ENCODE data around the gene PMPCA. TPM values are rescaled to one million over a fixed set of nuclear protein-coding genes. Genes with fewer than 3 reads are reported as not detected.

Gene PMPCA
- total and polyA plus RNA-seq, 2 of the 13 experiments (the other 11 are each of a cell fraction or from before 2014, with no cell fraction given) = 70.2 to 88.4 TPM

GRCh38 chr9:136372561-136373299, 37.7 kb upstream of the PMPCA start (continued):
- TF ChIP-seq ARID4A (CRISPR knock-in tag; IDR thresholded peaks at IDR 0.05; ENCODE audit: borderline replicate concordance) (peak; percentile 80; the same call in 1 of the 2 replicates), IKZF4 (CRISPR knock-in tag; IDR thresholded peaks at IDR 0.05; ENCODE audit: borderline replicate concordance, low read depth, not compliant biosample characterization) (no peak), HNF4A (CRISPR knock-in tag; IDR thresholded peaks at IDR 0.05) (peak; percentile 54), TFAP4 (IDR thresholded peaks at IDR 0.05; ENCODE audit: borderline replicate concordance, low read depth) (peak; percentile 85; the same call in 1 of the 2 replicates), IKZF5 (CRISPR knock-in tag; IDR thresholded peaks at IDR 0.05) (peak; percentile 47; the same call in 1 of the 2 replicates), ZNF792 (CRISPR knock-in tag; IDR thresholded peaks at IDR 0.05) (no peak), NCOA2 (CRISPR knock-in tag; IDR thresholded peaks at IDR 0.05) (no peak), ZNF180 (CRISPR knock-in tag; IDR thresholded peaks at IDR 0.05; ENCODE audit: borderline replicate concordance, low read depth) (0 out of 2 replicates have a peak, but pooled peaks have one; percentile 49), MTA1 (CRISPR knock-in tag; IDR thresholded peaks at IDR 0.05; ENCODE audit: borderline replicate concordance) (0 out of 2 replicates have a peak, but pooled peaks have one; percentile 42), NONO (IDR thresholded peaks at IDR 0.05) (no peak), NONO (CRISPR knock-in tag; conservative IDR thresholded peaks at IDR 0.05) (peak; percentile 70), MEIS1 (CRISPR knock-in tag; IDR thresholded peaks at IDR 0.05; ENCODE audit: borderline replicate concordance) (peak; percentile 65; the same call in 1 of the 2 replicates), ZNF652 (CRISPR knock-in tag; IDR thresholded peaks at IDR 0.05; ENCODE audit: borderline replicate concordance, low read depth) (no peak), CBX5 (CRISPR knock-in tag; IDR thresholded peaks at IDR 0.05; ENCODE audit: borderline replicate concordance) (peak; percentile 75; the same call in 1 of the 2 replicates), HCFC1 (IDR thresholded peaks at IDR 0.05; ENCODE audit: low read depth, low read length) (0 out of 2 replicates have a peak, but pooled peaks have one; percentile 4), ZNF501 (CRISPR knock-in tag; IDR thresholded peaks at IDR 0.05) (peak; percentile 69), ZFP36 (IDR thresholded peaks at IDR 0.05; ENCODE audit: borderline replicate concordance, low read depth, low read length, partially characterized antibody) (no peak), ZNF230 (CRISPR knock-in tag; IDR thresholded peaks at IDR 0.05) (peak; percentile 44; the same call in 1 of the 2 replicates), ZSCAN20 (CRISPR knock-in tag; IDR thresholded peaks at IDR 0.05; ENCODE audit: borderline replicate concordance) (no peak), ZNF782 (CRISPR knock-in tag; IDR thresholded peaks at IDR 0.05; ENCODE audit: borderline replicate concordance) (peak; percentile 81; the same call in 1 of the 2 replicates), ZNF558 (CRISPR knock-in tag; IDR thresholded peaks at IDR 0.05; ENCODE audit: borderline replicate concordance) (0 out of 2 replicates have a peak, but pooled peaks have one; percentile 50)

Data from HepG2 (cell line).